ENCODE data around the gene PPCS. TPM values are rescaled to one million over a fixed set of nuclear protein-coding genes. Genes with fewer than 3 reads are reported as not detected.
A peak's percentile ranks its signal among the peaks of the same experiment; 100 is the strongest.
"Not testable (repeated sequence)": the region's sequence is repeated elsewhere in the genome, so short reads cannot be mapped to it uniquely, and the experiment has no call there.

The PPCS gene
- total and polyA plus RNA-seq, 4 donors: 33.7 to 171 (median 54.0) TPM

DNA sequence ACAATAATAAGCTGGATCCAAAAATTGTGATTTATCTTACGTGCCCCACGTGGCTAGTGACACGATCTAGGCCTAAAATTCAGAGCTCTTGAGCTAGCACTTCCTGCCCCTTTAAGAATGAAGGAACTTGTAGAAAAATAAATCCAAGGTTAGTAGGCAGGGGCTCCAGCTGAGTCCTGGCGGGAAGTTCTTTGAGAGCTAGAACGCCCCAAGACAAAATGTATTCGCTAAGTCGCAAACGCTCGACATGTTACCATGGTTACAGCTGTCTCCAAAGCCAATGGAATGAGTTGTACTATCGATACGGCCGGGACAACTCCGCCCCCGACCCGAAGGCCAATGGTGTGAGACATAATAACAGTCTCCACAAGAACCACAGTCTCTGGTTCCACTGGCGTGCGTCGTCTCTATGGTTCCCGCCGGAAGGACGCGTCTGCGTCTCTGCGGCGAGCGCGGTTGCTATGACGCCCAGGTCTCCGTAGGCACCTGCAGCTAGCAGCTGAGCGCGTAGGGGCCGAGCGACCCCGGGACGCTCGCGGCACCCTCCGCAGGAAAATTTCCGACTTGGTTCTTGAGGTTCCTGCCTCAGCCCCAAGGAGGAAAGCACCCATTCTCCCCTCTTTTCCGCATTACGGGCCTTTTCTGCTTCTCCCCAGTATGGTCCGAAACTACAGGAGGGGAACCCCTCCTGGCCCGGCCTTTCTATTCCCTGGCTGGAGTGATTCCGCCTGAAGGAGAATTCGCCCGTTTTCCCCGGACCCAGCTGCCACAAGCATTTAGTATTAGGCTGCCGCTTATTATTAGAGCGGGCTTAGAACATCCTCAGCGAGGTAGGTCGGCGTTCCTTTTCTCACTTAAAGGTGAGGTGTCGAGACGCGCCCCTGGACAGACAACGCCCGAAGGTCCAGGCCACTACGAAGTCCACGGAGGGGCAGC lies 6.8 kb downstream of the PPCS start, which contains the start of gene CCDC30:
Gene CCDC30 (plus strand): TSS at position 459 of the 936 bp plus-strand sequence. CDS start 17,266 bp downstream, outside the sequence.
- DNase-seq (peak; percentile 97 to 98), ATAC-seq (ENCODE audit: low FRiP score) (peak; percentile 100)
- Histone ChIP-seq H3K27me3 (ENCODE audit: control insufficient read depth in 1 of 2, insufficient read depth in 2 of 2, low read length in 1 of 2) (no peaks in the 10 kb centered on the region), H3K4me1 (ENCODE audit: control insufficient read depth in 1 of 2, insufficient read depth in 2 of 2, low read length in 2 of 2) (peaks cover 0 to 2% of the 10 kb centered on the region in 2 donors), H3K9me3 (ENCODE audit: control insufficient read depth, low read length) (no peaks in the 10 kb centered on the region), H3K36me3 (ENCODE audit: control insufficient read depth in 1 of 2, insufficient read depth in 2 of 2, low read length in 1 of 2) (peaks cover 0 to 2% of the 10 kb centered on the region in 2 donors), H3K27ac (ENCODE audit: low read depth in 1 of 2, low read length in 2 of 2) (no peak within 1 kb of the TSS), H3K4me3 (ENCODE audit: low read length in 2 of 2) (peak within 1 kb of the TSS; percentile 48 to 83)
- intact Hi-C loops (cut with DNase I): no loop called here
- 1% methylated on average over 59 of the region's 59 CpGs for WGBS, 2 donors

DNA sequence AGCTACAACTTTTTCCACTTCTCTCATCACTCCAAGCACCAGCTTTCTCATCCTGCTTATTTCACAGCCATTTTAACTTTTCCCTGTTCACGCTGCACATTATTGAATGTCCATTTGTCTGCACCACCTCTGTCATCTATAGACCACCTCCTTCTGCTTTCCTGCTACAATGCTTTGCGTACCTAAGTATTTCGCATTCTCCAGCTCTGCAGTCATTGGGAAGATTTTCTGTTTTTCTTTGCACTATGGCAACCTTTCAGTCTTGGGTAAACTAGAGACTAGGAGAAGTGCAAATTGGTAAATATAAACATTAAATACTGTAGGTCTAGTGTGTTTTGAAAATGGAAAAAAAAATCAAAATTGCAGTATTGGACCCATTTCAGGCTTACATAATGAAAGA lies 7.6 kb downstream of the PPCS start:
- intact Hi-C loops (cut with DNase I): no loop called here
- H3K27me3 ChIP-seq (ENCODE audit: control insufficient read depth in 1 of 2, insufficient read depth in 2 of 2, low read length in 1 of 2): no peaks in the 10 kb centered on the region

DNA sequence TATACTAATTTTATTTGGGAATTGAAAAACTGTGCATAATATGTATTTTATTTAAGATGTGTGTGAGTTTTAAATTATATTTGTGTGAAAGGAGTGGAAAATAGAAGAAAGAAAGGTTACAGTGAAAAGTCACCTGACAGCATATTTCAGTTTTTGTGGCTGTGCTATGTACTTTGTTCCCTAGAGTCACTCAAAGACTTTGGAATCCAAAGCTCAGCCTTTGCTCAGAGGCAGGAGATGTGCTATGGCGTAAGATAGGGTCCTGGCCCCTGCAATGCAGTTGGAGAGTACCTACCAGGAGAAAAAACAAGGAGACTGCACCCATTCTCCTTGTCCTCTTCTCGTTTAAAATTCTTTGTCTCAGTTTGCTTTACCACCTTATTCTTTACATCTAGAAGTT lies 9.7 kb downstream of the PPCS start:
- H3K27ac ChIP-seq (ENCODE audit: low read depth in 1 of 2, low read length in 2 of 2): no peak overlapping the region
- no peak for DNase-seq
- peaks cover 0 to 2% of the 10 kb centered on the region in 2 donors for H3K4me1 ChIP-seq (ENCODE audit: control insufficient read depth in 1 of 2, insufficient read depth in 2 of 2, low read length in 2 of 2)
- no peak overlapping the region for H3K4me3 ChIP-seq (ENCODE audit: low read length in 2 of 2)
- peaks cover 0 to 2% of the 10 kb centered on the region in 2 donors for H3K36me3 ChIP-seq (ENCODE audit: control insufficient read depth in 1 of 2, insufficient read depth in 2 of 2, low read length in 1 of 2)
- WGBS, 2 donors: 84 to 88% methylated on average over 2 of the region's 2 CpGs
- no peak for ATAC-seq (ENCODE audit: low FRiP score)
- intact Hi-C loops (cut with DNase I): no loop called here
- no peaks in the 10 kb centered on the region for H3K27me3 ChIP-seq (ENCODE audit: control insufficient read depth in 1 of 2, insufficient read depth in 2 of 2, low read length in 1 of 2)
- H3K9me3 ChIP-seq (ENCODE audit: control insufficient read depth, low read length): no peaks in the 10 kb centered on the region

More for the DNA sequence above, 7.6 kb downstream of the PPCS start:
- peaks cover 0 to 2% of the 10 kb centered on the region in 2 donors for H3K4me1 ChIP-seq (ENCODE audit: control insufficient read depth in 1 of 2, insufficient read depth in 2 of 2, low read length in 2 of 2)
- ATAC-seq (ENCODE audit: low FRiP score) (no peak), DNase-seq (no peak)
- no peaks in the 10 kb centered on the region for H3K9me3 ChIP-seq (ENCODE audit: control insufficient read depth, low read length)
- H3K36me3 ChIP-seq (ENCODE audit: control insufficient read depth in 1 of 2, insufficient read depth in 2 of 2, low read length in 1 of 2): peaks cover 0 to 2% of the 10 kb centered on the region in 2 donors
- H3K4me3 ChIP-seq (ENCODE audit: low read length in 2 of 2): peak overlapping the region; percentile 48 to 83
- no peak overlapping the region for H3K27ac ChIP-seq (ENCODE audit: low read depth in 1 of 2, low read length in 2 of 2)
- WGBS, 2 donors: 65 to 74% methylated on average over 3 of the region's 3 CpGs

DNA sequence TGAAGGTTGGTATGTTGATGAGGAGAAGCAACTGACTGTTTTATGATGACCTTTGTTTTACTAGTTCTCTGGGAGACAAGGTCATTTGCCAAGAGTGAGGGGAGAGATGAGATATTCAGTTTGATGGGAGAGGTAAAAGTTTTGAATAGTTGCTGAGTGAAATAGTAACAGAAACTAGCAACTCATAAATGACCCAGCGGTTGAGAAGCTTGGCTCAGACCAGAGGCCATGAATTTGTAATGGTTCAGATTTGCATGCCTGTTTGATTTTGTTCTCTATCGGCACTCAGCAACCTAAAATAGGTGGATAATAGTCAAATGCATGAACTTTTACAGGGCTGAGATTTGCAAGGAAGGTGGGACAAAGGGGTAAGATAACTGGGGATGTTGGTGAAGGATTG lies 13.4 kb downstream of the PPCS start:
- Histone ChIP-seq H3K27me3 (ENCODE audit: control insufficient read depth in 1 of 2, insufficient read depth in 2 of 2, low read length in 1 of 2) (no peaks in the 10 kb centered on the region), H3K27ac (ENCODE audit: low read depth in 1 of 2, low read length in 2 of 2) (no peak overlapping the region), H3K4me3 (ENCODE audit: low read length in 2 of 2) (no peak overlapping the region), H3K4me1 (ENCODE audit: control insufficient read depth in 1 of 2, insufficient read depth in 2 of 2, low read length in 2 of 2) (no peaks in the 10 kb centered on the region), H3K36me3 (ENCODE audit: control insufficient read depth in 1 of 2, insufficient read depth in 2 of 2, low read length in 1 of 2) (peaks cover 0 to 2% of the 10 kb centered on the region in 2 donors), H3K9me3 (ENCODE audit: control insufficient read depth, low read length) (no peaks in the 10 kb centered on the region)
- intact Hi-C loops (cut with DNase I): no loop called here
- WGBS, 2 donors: 95 to 99% methylated on average over 2 of the region's 2 CpGs
- no peak for DNase-seq
- ATAC-seq (ENCODE audit: low FRiP score): no peak

DNA sequence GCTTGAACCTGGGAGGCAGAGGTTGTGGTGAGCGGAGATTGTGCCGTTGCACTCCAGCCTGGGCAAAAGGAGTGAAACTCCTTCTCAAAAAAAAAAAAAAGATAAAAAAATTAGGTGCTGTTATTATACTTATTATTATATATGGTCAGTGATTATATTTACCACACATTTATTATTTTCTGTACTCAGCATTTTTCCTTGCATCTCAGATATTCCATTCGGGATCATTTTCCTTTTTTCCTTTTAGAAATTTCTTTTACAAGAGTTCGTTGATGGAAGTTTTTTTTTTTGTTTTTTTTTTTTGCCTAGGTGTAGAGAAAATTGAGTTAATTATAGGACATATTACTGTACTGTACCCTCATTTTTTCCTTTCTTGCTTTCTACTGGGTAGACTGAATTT lies 20.3 kb downstream of the PPCS start:
- no peak for DNase-seq
- H3K4me1 ChIP-seq (ENCODE audit: control insufficient read depth in 1 of 2, insufficient read depth in 2 of 2, low read length in 2 of 2): no peaks in the 10 kb centered on the region
- intact Hi-C loops (cut with DNase I): no loop called here

DNA sequence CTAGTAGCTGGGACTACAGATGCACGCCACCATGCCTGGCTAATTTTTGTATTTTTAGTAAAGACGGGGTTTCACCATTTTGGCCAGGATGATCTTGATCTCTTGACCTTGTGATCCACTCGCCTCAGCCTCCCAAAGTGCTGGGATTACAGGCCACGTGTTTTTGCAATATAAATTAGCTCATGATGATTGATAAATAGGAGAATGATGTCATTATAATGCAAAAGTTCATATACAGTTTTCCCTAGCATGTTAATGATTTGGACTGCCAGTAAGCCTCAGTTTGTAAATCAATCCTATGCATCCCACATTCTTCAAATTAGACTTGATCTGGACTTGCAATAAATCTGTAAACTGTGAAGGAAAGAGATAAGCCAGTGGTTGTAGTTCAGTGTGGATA lies 21.0 kb downstream of the PPCS start:
- H3K27me3 ChIP-seq (ENCODE audit: control insufficient read depth in 1 of 2, insufficient read depth in 2 of 2, low read length in 1 of 2); H3K4me1 ChIP-seq (ENCODE audit: control insufficient read depth in 1 of 2, insufficient read depth in 2 of 2, low read length in 2 of 2); H3K27ac ChIP-seq (ENCODE audit: low read depth in 1 of 2, low read length in 2 of 2); intact Hi-C loops (cut with DNase I); ATAC-seq (ENCODE audit: low FRiP score); DNase-seq; H3K4me3 ChIP-seq (ENCODE audit: low read length in 2 of 2); H3K9me3 ChIP-seq (ENCODE audit: control insufficient read depth, low read length); H3K36me3 ChIP-seq (ENCODE audit: control insufficient read depth in 1 of 2, insufficient read depth in 2 of 2, low read length in 1 of 2): not testable (repeated sequence)
- WGBS, 2 donors: 75 to 83% methylated on average over 4 of the region's 4 CpGs

More for the DNA sequence above, 20.3 kb downstream of the PPCS start:
- Histone ChIP-seq H3K9me3 (ENCODE audit: control insufficient read depth, low read length) (no peaks in the 10 kb centered on the region), H3K36me3 (ENCODE audit: control insufficient read depth in 1 of 2, insufficient read depth in 2 of 2, low read length in 1 of 2) (peaks cover 0 to 2% of the 10 kb centered on the region in 2 donors), H3K4me3 (ENCODE audit: low read length in 2 of 2) (no peak overlapping the region), H3K27me3 (ENCODE audit: control insufficient read depth in 1 of 2, insufficient read depth in 2 of 2, low read length in 1 of 2) (no peaks in the 10 kb centered on the region), H3K27ac (ENCODE audit: low read depth in 1 of 2, low read length in 2 of 2) (no peak overlapping the region)
- WGBS, 2 donors: 89 to 94% methylated on average over 4 of the region's 4 CpGs
- no peak for ATAC-seq (ENCODE audit: low FRiP score)

DNA sequence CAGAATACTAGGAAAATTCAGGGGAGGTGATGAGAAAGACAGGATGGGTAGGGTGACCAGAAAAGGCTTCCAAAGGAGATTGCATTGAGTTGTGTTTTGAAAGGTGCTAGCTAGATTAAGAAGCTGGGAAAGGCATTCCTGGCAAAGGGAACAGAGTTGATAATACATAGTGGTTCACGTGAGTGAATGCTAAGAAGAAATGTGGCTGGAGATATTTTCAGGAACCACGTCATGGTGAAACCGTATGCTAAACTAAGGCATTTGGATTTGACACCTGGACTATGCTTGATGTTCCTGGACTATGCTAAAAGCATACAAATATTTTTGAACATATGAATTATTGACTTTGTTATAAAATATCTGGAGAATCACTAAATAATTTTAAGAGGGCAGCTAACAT lies 21.4 kb downstream of the PPCS start:
- H3K27me3 ChIP-seq (ENCODE audit: control insufficient read depth in 1 of 2, insufficient read depth in 2 of 2, low read length in 1 of 2): no peaks in the 10 kb centered on the region
- H3K9me3 ChIP-seq (ENCODE audit: control insufficient read depth, low read length): no peaks in the 10 kb centered on the region
- DNase-seq: no peak
- no peak overlapping the region for H3K27ac ChIP-seq (ENCODE audit: low read depth in 1 of 2, low read length in 2 of 2)
- WGBS, 2 donors: 89 to 91% methylated on average over 3 of the region's 3 CpGs
- intact Hi-C loops (cut with DNase I): no loop called here
- no peak for ATAC-seq (ENCODE audit: low FRiP score)
- H3K36me3 ChIP-seq (ENCODE audit: control insufficient read depth in 1 of 2, insufficient read depth in 2 of 2, low read length in 1 of 2): peaks cover 0 to 2% of the 10 kb centered on the region in 2 donors
- no peaks in the 10 kb centered on the region for H3K4me1 ChIP-seq (ENCODE audit: control insufficient read depth in 1 of 2, insufficient read depth in 2 of 2, low read length in 2 of 2)
- no peak overlapping the region for H3K4me3 ChIP-seq (ENCODE audit: low read length in 2 of 2)

DNA sequence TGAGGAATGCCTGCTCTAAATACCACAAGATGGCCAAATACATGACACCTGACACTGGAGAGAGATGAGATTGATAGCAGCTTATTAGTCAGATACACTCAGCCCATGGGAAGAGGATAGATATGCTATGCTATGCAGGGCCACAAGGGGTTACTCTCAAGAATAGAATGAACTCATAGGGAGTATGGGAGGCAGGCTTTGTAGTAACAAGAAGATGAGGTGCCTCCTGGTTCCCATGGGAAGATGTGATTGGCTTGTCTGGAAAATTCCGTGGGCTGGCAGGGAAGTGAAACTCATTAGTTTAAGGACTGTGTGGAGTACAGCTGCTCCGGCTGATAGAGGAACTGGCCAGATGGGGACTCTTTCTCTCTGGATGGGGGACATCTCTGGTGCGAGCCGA lies 23.3 kb downstream of the PPCS start:
- ATAC-seq (ENCODE audit: low FRiP score): no peak
- Histone ChIP-seq H3K36me3 (ENCODE audit: control insufficient read depth in 1 of 2, insufficient read depth in 2 of 2, low read length in 1 of 2) (peaks cover 0 to 2% of the 10 kb centered on the region in 2 donors), H3K4me3 (ENCODE audit: low read length in 2 of 2) (no peak overlapping the region), H3K27me3 (ENCODE audit: control insufficient read depth in 1 of 2, insufficient read depth in 2 of 2, low read length in 1 of 2) (no peaks in the 10 kb centered on the region), H3K9me3 (ENCODE audit: control insufficient read depth, low read length) (no peaks in the 10 kb centered on the region), H3K27ac (ENCODE audit: low read depth in 1 of 2, low read length in 2 of 2) (no peak overlapping the region), H3K4me1 (ENCODE audit: control insufficient read depth in 1 of 2, insufficient read depth in 2 of 2, low read length in 2 of 2) (no peaks in the 10 kb centered on the region)
- 54 to 62% methylated on average over 4 of the region's 4 CpGs for WGBS, 2 donors
- DNase-seq: no peak
- intact Hi-C loops (cut with DNase I): no loop called here

DNA sequence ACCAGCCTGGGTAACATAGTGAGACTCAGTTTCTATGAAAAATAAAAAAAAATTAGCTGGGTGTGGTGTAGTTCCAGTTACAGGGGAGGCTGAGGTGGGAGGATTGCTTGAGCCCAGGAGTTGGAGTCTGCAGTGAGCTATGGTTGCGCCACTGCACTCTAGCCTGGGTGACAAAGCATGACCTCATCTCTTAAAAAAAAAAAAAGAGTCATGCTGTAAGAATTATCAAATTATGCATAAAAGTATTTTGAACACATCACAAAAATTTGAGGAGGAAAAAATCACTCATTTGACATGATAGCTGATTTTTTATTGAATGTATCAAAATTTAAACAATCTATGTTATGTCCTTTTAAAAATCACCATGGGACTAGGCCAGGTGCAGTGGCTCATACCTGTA lies 24.6 kb downstream of the PPCS start:
- WGBS, 2 donors: 94 to 100% methylated on average over 1 of the region's 1 CpG
- intact Hi-C loops (cut with DNase I): no loop called here
- H3K27ac ChIP-seq (ENCODE audit: low read depth in 1 of 2, low read length in 2 of 2): no peak overlapping the region
- DNase-seq (no peak), ATAC-seq (ENCODE audit: low FRiP score) (no peak)
- no peak overlapping the region for H3K4me3 ChIP-seq (ENCODE audit: low read length in 2 of 2)
- no peaks in the 10 kb centered on the region for H3K9me3 ChIP-seq (ENCODE audit: control insufficient read depth, low read length)
- no peaks in the 10 kb centered on the region for H3K27me3 ChIP-seq (ENCODE audit: control insufficient read depth in 1 of 2, insufficient read depth in 2 of 2, low read length in 1 of 2)
- H3K36me3 ChIP-seq (ENCODE audit: control insufficient read depth in 1 of 2, insufficient read depth in 2 of 2, low read length in 1 of 2): peaks cover 0 to 2% of the 10 kb centered on the region in 2 donors
- H3K4me1 ChIP-seq (ENCODE audit: control insufficient read depth in 1 of 2, insufficient read depth in 2 of 2, low read length in 2 of 2): no peaks in the 10 kb centered on the region
